ENCODE measurements around the gene TMEM215. TPM values are rescaled to one million over a fixed set of nuclear protein-coding genes. Genes with fewer than 3 reads are reported as not detected.

TMEM215 gene
- total and polyA plus RNA-seq, 2 donors (not counting 1 experiment from before 2014, with no cell fraction given) = not detected

DNA sequence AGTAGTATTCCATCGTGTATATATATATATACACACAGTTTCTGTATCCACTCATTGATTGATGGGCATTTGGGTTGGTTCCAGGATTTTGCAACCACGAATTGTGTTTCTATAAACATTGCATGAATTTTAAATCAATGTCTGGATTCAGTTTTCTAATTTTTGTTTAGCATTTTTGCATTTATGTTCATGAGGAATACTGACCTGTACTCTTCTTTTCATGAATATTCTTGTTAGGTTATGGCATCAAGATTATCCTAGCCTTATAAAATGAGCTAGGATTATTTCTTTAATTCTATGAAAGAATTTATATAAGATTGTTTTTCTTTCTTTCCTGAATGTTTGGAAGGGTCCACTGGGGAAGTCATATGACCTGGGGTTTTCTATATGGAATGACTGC lies 35.3 kb upstream of the TMEM215 start:
- H3K36me3 ChIP-seq (replicated peaks in 1 of 2; ENCODE audit: control extremely low read depth in 1 of 2, control insufficient read depth in 1 of 2, extremely low read depth in 1 of 2, insufficient read depth in 2 of 2, low read length in 1 of 2) = no peaks in the 10 kb centered on the region
- H3K9me3 ChIP-seq (ENCODE audit: control extremely low read depth in 1 of 3, control insufficient read depth in 2 of 3, insufficient read depth in 1 of 3, low read length in 2 of 3) = peaks cover 0 to 4% (median 0%) of the 10 kb centered on the region in 3 donors
- TF ChIP-seq EZH2 (IDR thresholded peaks at IDR 0.05; ENCODE audit: borderline replicate concordance, insufficient read depth, low read depth, low read length, poor library complexity, severe bottlenecking) = no peak
- TF ChIP-seq, protein P1, sequence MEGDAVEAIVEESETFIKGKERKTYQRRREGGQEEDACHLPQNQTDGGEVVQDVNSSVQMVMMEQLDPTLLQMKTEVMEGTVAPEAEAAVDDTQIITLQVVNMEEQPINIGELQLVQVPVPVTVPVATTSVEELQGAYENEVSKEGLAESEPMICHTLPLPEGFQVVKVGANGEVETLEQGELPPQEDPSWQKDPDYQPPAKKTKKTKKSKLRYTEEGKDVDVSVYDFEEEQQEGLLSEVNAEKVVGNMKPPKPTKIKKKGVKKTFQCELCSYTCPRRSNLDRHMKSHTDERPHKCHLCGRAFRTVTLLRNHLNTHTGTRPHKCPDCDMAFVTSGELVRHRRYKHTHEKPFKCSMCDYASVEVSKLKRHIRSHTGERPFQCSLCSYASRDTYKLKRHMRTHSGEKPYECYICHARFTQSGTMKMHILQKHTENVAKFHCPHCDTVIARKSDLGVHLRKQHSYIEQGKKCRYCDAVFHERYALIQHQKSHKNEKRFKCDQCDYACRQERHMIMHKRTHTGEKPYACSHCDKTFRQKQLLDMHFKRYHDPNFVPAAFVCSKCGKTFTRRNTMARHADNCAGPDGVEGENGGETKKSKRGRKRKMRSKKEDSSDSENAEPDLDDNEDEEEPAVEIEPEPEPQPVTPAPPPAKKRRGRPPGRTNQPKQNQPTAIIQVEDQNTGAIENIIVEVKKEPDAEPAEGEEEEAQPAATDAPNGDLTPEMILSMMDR (IDR thresholded peaks at IDR 0.05) = no peak
- no peak overlapping the region for H3K27ac Mint-ChIP-seq
- H3K4me3 ChIP-seq (ENCODE audit: control extremely low read depth in 1 of 5, extremely low read depth in 1 of 5, insufficient read depth in 1 of 5, low read depth in 2 of 5, low read length in 4 of 5) = no peak overlapping the region
- H3K27ac ChIP-seq (ENCODE audit: low read length in 2 of 2) = no peak overlapping the region
- DNase-seq (no peak), ATAC-seq (ENCODE audit: low read depth) (no peak)
- H3K27me3 Mint-ChIP-seq = peaks cover 15% of the 10 kb centered on the region
- ChIA-PET CTCF (no interaction called here), POLR2A (no interaction called here)
- no peak overlapping the region for H3K9ac ChIP-seq (ENCODE audit: low read length)
- H2AFZ ChIP-seq (ENCODE audit: insufficient read depth, low read depth, low read length, poor library complexity, severe bottlenecking) = no peak overlapping the region
- H3K4me2 ChIP-seq (replicated peaks; ENCODE audit: low read depth, low read length, poor library complexity, severe bottlenecking) = no peak overlapping the region
- no peaks in the 10 kb centered on the region for H3K79me2 ChIP-seq (ENCODE audit: control insufficient read depth, insufficient read depth, low read length)
- peaks cover 3% of the 10 kb centered on the region for H3K9me3 Mint-ChIP-seq (ENCODE audit: insufficient read depth)
- no peaks in the 10 kb centered on the region for H3K4me1 ChIP-seq (ENCODE audit: control insufficient read depth in 2 of 2, insufficient read depth in 2 of 2, low read length in 2 of 2)
- WGBS (ENCODE audit: insufficient coverage) = no CpG with 5 or more reads among the region's 2 CpGs
- H3K4me3 Mint-ChIP-seq = no peak overlapping the region
- no peaks in the 10 kb centered on the region for H4K20me1 ChIP-seq (ENCODE audit: control insufficient read depth, insufficient read depth, low read length, poor library complexity, severe bottlenecking)
- no peaks in the 10 kb centered on the region for H3K4me1 Mint-ChIP-seq
- intact Hi-C loops (cut with micrococcal nuclease) = no loop called here
- no peaks in the 10 kb centered on the region for H3K27me3 ChIP-seq (replicated peaks in 1 of 4; ENCODE audit: control extremely low read depth in 1 of 4, control insufficient read depth in 3 of 4, insufficient read depth in 4 of 4, low read length in 3 of 4)

DNA sequence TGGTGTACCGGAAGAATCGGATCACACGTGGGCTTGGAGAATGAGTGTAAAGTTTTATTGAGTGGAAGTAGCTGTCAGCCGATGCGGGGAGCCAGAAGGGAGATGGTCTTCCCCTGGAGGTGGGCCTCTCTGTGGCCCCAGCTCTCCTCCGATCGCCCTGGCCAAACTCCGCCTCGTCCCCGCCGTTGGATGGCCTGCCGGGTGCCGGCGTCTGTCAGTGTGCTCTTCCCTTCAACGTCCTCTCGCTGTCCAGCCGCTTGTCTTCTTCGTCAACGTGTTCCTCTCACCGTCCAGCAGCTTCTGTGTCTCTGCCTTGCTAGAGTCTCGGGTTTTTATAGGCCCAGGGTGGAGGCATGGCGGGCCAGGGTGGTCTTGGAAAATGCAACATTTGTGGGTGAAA lies 27.6 kb upstream of the TMEM215 start:
- intact Hi-C loops (cut with micrococcal nuclease) = no loop called here
- H4K20me1 ChIP-seq (ENCODE audit: control insufficient read depth, insufficient read depth, low read length, poor library complexity, severe bottlenecking) = no peaks in the 10 kb centered on the region
- H3K27me3 Mint-ChIP-seq = peaks cover 8% of the 10 kb centered on the region
- H3K4me3 ChIP-seq (ENCODE audit: control extremely low read depth in 1 of 5, extremely low read depth in 1 of 5, insufficient read depth in 1 of 5, low read depth in 2 of 5, low read length in 4 of 5) = no peak overlapping the region
- no peak overlapping the region for H3K27ac ChIP-seq (ENCODE audit: low read length in 2 of 2)
- no peak overlapping the region for H3K4me2 ChIP-seq (replicated peaks; ENCODE audit: low read depth, low read length, poor library complexity, severe bottlenecking)
- H3K9me3 Mint-ChIP-seq (ENCODE audit: insufficient read depth) = no peaks in the 10 kb centered on the region
- H3K27me3 ChIP-seq (replicated peaks in 1 of 4; ENCODE audit: control extremely low read depth in 1 of 4, control insufficient read depth in 3 of 4, insufficient read depth in 4 of 4, low read length in 3 of 4) = no peaks in the 10 kb centered on the region
- ChIA-PET POLR2A (no interaction called here), CTCF (no interaction called here)
- DNase-seq (no peak), ATAC-seq (ENCODE audit: low read depth) (no peak)
- peaks cover 0 to 4% (median 0%) of the 10 kb centered on the region in 3 donors for H3K9me3 ChIP-seq (ENCODE audit: control extremely low read depth in 1 of 3, control insufficient read depth in 2 of 3, insufficient read depth in 1 of 3, low read length in 2 of 3)
- TF ChIP-seq, protein P1 (IDR thresholded peaks at IDR 0.05) = no peak
- TF ChIP-seq EZH2 (IDR thresholded peaks at IDR 0.05; ENCODE audit: borderline replicate concordance, insufficient read depth, low read depth, low read length, poor library complexity, severe bottlenecking) = no peak
- 93% methylated on average over 21 of the region's 22 CpGs for WGBS (ENCODE audit: insufficient coverage)
- H3K4me3 Mint-ChIP-seq = no peak overlapping the region
- no peaks in the 10 kb centered on the region for H3K79me2 ChIP-seq (ENCODE audit: control insufficient read depth, insufficient read depth, low read length)
- no peak overlapping the region for H3K27ac Mint-ChIP-seq
- no peak overlapping the region for H2AFZ ChIP-seq (ENCODE audit: insufficient read depth, low read depth, low read length, poor library complexity, severe bottlenecking)
- H3K4me1 Mint-ChIP-seq = no peaks in the 10 kb centered on the region
- no peaks in the 10 kb centered on the region for H3K36me3 ChIP-seq (replicated peaks in 1 of 2; ENCODE audit: control extremely low read depth in 1 of 2, control insufficient read depth in 1 of 2, extremely low read depth in 1 of 2, insufficient read depth in 2 of 2, low read length in 1 of 2)
- H3K4me1 ChIP-seq (ENCODE audit: control insufficient read depth in 2 of 2, insufficient read depth in 2 of 2, low read length in 2 of 2) = no peaks in the 10 kb centered on the region
- H3K9ac ChIP-seq (ENCODE audit: low read length) = no peak overlapping the region

Data from B cell (primary cell).